CD4-positive, alpha-beta T cell treated with Interleukin-17A for 4 hours (primary cell): ENCODE results near the gene TAS1R2.

ENCODE experiments used
- DNase-seq: peaks from one replicate; pipeline ENCODE4 v3.0.0-alpha.2; 2020; ENCODE audit warnings: mixed read lengths

Gene TAS1R2

DNA sequence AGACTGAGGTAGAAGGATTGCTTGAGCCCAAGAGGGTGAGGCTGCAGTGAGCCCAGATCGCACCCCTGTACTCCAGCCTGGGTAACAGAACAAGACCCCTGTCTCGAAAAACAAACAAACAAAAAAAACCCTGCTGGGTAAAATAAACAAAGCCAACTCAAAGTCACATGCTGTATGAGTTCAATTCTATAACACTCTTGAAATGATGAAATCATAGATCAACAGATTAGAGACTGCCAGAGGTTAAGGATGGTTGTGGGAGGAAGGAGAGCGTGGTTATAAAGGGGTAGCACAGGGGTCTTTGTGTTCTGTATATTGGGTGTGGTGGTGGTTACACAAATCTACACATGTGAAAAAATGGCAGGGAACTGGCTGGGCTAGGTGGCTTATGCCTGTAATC, 62.5 kb downstream of the TAS1R2 start:
- no peak for DNase-seq

- no peak for DNase-seq
Observed at GRCh38 chr1:18795002-18795689, 64.3 kb downstream of the TAS1R2 start.

DNA sequence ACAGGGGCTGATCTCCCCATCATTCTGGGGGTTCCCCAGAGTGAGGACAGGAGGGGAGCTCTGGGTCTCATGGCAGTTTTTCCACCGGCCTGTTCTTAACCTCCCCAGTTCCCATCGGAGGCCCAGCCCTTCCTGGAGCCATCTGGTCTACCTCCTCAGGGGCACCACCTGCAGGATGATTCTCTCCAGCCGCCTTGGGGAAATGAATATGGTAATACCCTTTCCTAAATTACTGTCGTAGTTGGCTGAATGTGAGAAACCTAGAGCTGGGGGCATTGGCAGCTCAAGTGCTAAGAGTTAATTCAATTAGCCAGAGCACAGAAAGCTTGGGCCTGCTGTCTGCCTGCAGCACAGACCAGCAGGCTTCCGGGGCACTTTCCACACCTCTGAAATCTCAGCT, 64.9 kb downstream of the TAS1R2 start:
- DNase-seq: no peak

DNA sequence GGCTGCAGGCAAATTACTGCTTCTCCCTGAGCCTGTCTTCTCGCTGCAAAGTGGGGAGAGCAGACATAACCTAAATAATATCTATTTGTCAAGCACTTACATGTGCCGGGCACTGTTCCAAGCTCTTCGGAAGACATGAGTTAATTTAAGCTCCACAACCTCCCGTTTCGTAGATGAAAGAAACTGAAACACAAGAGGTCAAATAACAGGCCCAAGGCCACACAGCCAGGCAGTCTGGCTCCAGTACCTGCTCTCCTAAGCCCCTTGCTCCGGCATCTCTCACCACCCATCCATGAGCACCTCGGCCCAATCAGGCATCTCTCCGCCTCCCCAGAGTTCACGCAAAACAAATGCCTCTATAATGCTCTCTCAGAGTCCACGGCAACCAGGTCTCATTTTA, 65.4 kb downstream of the TAS1R2 start:
- no peak for DNase-seq

DNA sequence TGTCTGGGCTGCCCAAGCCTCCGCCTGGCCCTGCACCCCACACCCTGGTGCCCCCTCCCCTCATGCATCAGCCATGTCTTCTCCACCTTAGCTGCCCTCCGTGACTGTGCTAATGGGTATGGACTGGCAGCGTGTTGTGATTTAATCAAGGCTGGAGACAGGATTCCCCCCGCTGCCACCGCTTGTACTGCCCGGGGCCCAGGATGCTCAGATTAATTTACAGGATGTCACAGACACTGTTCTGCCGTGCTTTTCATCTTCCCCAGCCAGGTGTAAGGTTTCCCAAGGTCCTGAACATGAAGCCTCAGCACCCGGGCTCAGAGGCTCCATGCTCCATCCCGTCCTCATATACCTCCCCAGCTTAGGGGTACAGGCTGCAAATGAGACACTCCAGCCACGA, 66.3 kb downstream of the TAS1R2 start:
- DNase-seq: no peak

DNA sequence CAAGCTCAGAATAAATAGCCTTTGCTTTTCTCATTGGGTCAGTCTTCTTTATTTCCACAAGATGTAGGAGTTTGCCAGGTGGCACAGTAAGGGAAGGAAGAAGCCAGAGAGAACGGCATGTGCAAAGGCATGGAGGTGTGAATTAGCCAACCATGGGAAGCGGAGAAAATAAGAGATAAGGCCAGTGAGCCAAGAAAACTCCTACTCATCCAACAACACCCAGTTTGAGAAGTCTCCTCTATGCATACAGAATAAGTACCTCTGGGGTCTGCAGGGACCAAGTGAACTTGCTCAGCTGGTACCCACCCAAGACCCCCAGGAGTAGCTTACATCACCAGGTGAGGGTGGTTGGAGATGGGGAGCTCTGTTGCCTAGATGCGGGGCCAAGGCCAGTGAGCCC, 66.7 kb downstream of the TAS1R2 start:
- DNase-seq: no peak
